ENCODE results near the gene TEX11. TPM values are rescaled to one million over a fixed set of nuclear protein-coding genes. Genes with fewer than 3 reads are reported as not detected.

Gene TEX11
- total and polyA plus RNA-seq, 9 of the 15 experiments (the other 6 are each of a cell fraction or from before 2014, with no cell fraction given): 0.27 to 1.1 (median 0.45) TPM

DNA sequence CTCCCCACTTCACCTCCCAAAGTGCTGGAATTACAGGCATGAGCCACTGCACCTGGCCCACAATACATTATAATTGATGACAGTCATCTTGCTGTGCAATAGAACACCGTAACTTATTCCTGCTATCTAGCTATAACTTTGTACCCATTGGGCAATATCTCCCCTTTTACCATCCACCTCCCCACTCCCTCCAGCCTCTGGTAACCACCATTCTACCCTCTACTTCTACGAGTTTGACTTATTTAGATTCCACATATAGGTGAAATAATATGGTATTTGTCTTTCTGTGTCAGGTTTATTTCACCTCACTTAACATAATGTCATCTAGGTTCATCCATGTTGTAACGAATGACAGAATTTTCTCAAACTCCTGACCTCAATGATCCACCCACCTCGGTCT is 8.2 kb upstream of the TEX11 start:
- Histone ChIP-seq H3K79me2 (ENCODE audit: control insufficient read depth, insufficient read depth, low read length) (no peaks in the 10 kb centered on the region), H3K4me2 (ENCODE audit: insufficient read depth, low read length) (no peak overlapping the region), H3K4me3 (no peak overlapping the region), H3K4me1 (replicated peaks in 1 of 2; ENCODE audit: control insufficient read depth in 2 of 2, insufficient read depth in 2 of 2, low read length in 2 of 2) (no peaks in the 10 kb centered on the region), H3K9me3 (replicated peaks; ENCODE audit: control insufficient read depth, insufficient read depth, low read depth, low read length) (no peaks in the 10 kb centered on the region), H2AFZ (ENCODE audit: low read depth, low read length) (no peak overlapping the region), H3K36me3 (ENCODE audit: control insufficient read depth, insufficient read depth, low read length) (no peaks in the 10 kb centered on the region), H3K27me3 (ENCODE audit: control insufficient read depth in 2 of 2, insufficient read depth in 2 of 2, low read length in 2 of 2) (no peaks in the 10 kb centered on the region), H3K9me1 (ENCODE audit: control insufficient read depth, insufficient read depth, low read length) (no peaks in the 10 kb centered on the region), H3K27ac (ENCODE audit: extremely low read depth, low read depth, low read length) (no peak overlapping the region), H3K9ac (ENCODE audit: insufficient read depth in 1 of 2, low read depth in 2 of 2, low read length in 2 of 2) (no peak overlapping the region), H4K20me1 (replicated peaks; ENCODE audit: control insufficient read depth, insufficient read depth, low read length) (no peaks in the 10 kb centered on the region)
- POLR2A ChIA-PET: no interaction called here
- CTCF ChIA-PET (ENCODE audit: low intra/inter-chr PET ratio): no interaction called here
- FAIRE-seq: no peak
- no peak for ATAC-seq
- intact Hi-C loops (cut with micrococcal nuclease) (no loop called here), in situ Hi-C loops (cut with MboI) (no loop called here)
- DNase-seq (ENCODE audit: extremely low read depth in 1 of 4, low spot score in 3 of 4): no peak
- BruUV-seq (replicated peaks): no TSS peak
- WGBS (ENCODE audit: insufficient coverage, low coverage, missing lambda C conversion rate): 3% methylated on average over 4 of the region's 4 CpGs
- no peak for TF ChIP-seq BRCA1 (IDR thresholded peaks at IDR 0.05)
- no peak for TF ChIP-seq BRCA1 (CRISPR knock-in tag; IDR thresholded peaks at IDR 0.05)
- TF ChIP-seq, protein P1, sequence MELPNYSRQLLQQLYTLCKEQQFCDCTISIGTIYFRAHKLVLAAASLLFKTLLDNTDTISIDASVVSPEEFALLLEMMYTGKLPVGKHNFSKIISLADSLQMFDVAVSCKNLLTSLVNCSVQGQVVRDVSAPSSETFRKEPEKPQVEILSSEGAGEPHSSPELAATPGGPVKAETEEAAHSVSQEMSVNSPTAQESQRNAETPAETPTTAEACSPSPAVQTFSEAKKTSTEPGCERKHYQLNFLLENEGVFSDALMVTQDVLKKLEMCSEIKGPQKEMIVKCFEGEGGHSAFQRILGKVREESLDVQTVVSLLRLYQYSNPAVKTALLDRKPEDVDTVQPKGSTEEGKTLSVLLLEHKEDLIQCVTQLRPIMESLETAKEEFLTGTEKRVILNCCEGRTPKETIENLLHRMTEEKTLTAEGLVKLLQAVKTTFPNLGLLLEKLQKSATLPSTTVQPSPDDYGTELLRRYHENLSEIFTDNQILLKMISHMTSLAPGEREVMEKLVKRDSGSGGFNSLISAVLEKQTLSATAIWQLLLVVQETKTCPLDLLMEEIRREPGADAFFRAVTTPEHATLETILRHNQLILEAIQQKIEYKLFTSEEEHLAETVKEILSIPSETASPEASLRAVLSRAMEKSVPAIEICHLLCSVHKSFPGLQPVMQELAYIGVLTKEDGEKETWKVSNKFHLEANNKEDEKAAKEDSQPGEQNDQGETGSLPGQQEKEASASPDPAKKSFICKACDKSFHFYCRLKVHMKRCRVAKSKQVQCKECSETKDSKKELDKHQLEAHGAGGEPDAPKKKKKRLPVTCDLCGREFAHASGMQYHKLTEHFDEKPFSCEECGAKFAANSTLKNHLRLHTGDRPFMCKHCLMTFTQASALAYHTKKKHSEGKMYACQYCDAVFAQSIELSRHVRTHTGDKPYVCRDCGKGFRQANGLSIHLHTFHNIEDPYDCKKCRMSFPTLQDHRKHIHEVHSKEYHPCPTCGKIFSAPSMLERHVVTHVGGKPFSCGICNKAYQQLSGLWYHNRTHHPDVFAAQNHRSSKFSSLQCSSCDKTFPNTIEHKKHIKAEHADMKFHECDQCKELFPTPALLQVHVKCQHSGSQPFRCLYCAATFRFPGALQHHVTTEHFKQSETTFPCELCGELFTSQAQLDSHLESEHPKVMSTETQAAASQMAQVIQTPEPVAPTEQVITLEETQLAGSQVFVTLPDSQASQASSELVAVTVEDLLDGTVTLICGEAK (IDR thresholded peaks at IDR 0.05): no peak
- TF ChIP-seq, protein P1 (CRISPR knock-in tag; IDR thresholded peaks at IDR 0.05): no peak
- TF ChIP-seq ZKSCAN8 (CRISPR knock-in tag; IDR thresholded peaks at IDR 0.05): no peak
- TF ChIP-seq, protein P2, sequence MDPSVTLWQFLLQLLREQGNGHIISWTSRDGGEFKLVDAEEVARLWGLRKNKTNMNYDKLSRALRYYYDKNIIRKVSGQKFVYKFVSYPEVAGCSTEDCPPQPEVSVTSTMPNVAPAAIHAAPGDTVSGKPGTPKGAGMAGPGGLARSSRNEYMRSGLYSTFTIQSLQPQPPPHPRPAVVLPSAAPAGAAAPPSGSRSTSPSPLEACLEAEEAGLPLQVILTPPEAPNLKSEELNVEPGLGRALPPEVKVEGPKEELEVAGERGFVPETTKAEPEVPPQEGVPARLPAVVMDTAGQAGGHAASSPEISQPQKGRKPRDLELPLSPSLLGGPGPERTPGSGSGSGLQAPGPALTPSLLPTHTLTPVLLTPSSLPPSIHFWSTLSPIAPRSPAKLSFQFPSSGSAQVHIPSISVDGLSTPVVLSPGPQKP (CRISPR knock-in tag; IDR thresholded peaks at IDR 0.05): no peak
- no peak for TF ChIP-seq CEBPG (CRISPR knock-in tag; IDR thresholded peaks at IDR 0.05)
- TF ChIP-seq CEBPG (tag; conservative IDR thresholded peaks at IDR 0.05 in 1 of 2, IDR thresholded peaks at IDR 0.05 in 1 of 2): no peak
- TF ChIP-seq SRSF1 (IDR thresholded peaks at IDR 0.05; ENCODE audit: low read depth, low read length): no peak
- TF ChIP-seq, protein P3, sequence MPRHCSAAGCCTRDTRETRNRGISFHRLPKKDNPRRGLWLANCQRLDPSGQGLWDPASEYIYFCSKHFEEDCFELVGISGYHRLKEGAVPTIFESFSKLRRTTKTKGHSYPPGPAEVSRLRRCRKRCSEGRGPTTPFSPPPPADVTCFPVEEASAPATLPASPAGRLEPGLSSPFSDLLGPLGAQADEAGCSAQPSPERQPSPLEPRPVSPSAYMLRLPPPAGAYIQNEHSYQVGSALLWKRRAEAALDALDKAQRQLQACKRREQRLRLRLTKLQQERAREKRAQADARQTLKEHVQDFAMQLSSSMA (CRISPR knock-in tag; IDR thresholded peaks at IDR 0.05): no peak
- TF ChIP-seq CHD4 (IDR thresholded peaks at IDR 0.05; ENCODE audit: insufficient read depth, insufficient replicate concordance, low read depth, low read length, poor library complexity, severe bottlenecking): no peak
- TF ChIP-seq, protein P4, sequence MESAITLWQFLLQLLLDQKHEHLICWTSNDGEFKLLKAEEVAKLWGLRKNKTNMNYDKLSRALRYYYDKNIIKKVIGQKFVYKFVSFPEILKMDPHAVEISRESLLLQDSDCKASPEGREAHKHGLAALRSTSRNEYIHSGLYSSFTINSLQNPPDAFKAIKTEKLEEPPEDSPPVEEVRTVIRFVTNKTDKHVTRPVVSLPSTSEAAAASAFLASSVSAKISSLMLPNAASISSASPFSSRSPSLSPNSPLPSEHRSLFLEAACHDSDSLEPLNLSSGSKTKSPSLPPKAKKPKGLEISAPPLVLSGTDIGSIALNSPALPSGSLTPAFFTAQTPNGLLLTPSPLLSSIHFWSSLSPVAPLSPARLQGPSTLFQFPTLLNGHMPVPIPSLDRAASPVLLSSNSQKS (CRISPR knock-in tag; IDR thresholded peaks at IDR 0.05): no peak

Measured in K562 (cell line).